ENCODE measurements around the gene SH3TC1. TPM values are rescaled to one million over a fixed set of nuclear protein-coding genes. Genes with fewer than 3 reads are reported as not detected.

The SH3TC1 gene
- total RNA-seq, 2 experiments from 2014 or later: 5.9 to 6.0 TPM

DNA sequence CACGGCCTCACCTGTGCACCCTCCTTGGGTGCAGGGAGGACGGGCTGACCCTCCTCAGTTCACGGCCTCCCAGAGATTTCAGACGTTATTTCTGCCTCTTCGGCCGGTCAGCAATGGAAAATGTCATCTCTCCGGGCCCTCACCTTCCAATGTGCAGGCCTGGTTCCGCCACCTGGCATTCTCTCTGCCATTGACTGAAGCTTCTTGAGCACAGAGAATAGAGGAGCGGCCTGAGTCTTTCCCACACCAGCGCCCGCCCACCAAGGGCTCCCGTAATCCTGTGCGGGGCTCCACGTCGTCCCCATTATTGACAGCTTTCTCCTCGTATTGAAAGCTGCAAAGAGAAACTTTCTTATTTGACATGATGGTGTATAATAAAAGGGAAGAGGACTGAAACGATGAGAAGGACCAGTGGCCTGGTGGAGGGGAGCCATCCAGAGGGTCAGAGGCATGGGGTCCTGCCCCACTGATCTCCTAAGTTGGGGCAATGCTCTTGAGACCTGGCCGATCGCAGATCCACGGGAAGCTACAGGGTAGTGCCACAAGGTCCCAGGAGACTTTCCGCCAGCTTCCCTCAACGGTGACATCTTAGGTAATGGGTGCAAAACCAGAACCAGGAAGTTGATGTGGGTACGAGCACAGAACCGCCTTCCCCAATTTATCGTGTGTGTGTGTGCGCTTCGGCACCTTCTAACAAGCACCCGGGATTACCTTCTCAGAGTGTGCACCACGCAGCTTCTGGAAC, 91.0 kb downstream of the SH3TC1 start:
- CTCF ChIA-PET: interaction anchor here (1.1 kb wide), 1 partner anchor 23 kb away, joined by 3 read pairs; no protein-coding TSS in a partner anchor
- POLR2A ChIA-PET: no interaction called here

GRCh38 chr4:8290701-8290970, 91.5 kb downstream of the SH3TC1 start:
- ChIA-PET CTCF (interaction anchor here (1.1 kb wide), 1 partner anchor 23 kb away, joined by 3 read pairs; no protein-coding TSS in a partner anchor), POLR2A (no interaction called here)

Other genes with a start within 250 kb of the SH3TC1 start
- gene ABLIM2, start 40.5 kb upstream of the SH3TC1 start, total RNA-seq: under 1 TPM; 0.32 to 0.63 TPM
- gene HTRA3, start 70.5 kb downstream of the SH3TC1 start, total RNA-seq: not detected
- 10 to 100 TPM; 18.2 to 20.4 TPM for gene ACOX3, start 241.4 kb downstream of the SH3TC1 start, total RNA-seq
- gene TRMT44, start 241.5 kb downstream of the SH3TC1 start, total RNA-seq: 10 to 100 TPM; 25.5 to 27.3 TPM